A549 (cell line): ENCODE data around the gene ANKZF1.

ENCODE experiments used
- CTCF ChIP-seq: fragments of >200 bp; sonication (Bioruptor Twin); formaldehyde crosslinking; IDR thresholded peaks from 3 replicates; pipeline ENCODE4 v1.5.1; 2016
- EHMT2 ChIP-seq: fragments of 200-600 bp; sonication (generic); IDR thresholded peaks from 2 replicates; pipeline ENCODE4 v1.6.1; 2016; ENCODE audit warnings: antibody characterized with exemption, low read depth, mild to moderate bottlenecking, moderate library complexity
- POLR2A ChIP-seq: IDR thresholded peaks from 2 replicates; pipeline ENCODE4 v1.6.1; 2012; ENCODE audit warnings: mild to moderate bottlenecking, low read length
- RAD21 ChIP-seq, 2 experiments: fragments of >200 bp in 1 of 2; sonication (Bioruptor Twin) in 1 of 2; formaldehyde crosslinking in 1 of 2; IDR thresholded peaks in 1 of 2; conservative IDR thresholded peaks in 1 of 2; 2 replicates in 1 of 2; 3 replicates in 1 of 2; pipeline ENCODE4 v1.6.1; 2012 to 2018; ENCODE audit warnings: inconsistent platforms in 1 of 2
- TF ChIP-seq, protein P1 (sequence below): fragments of 450-650 bp; IDR thresholded peaks from 2 replicates; pipeline ENCODE4 v1.6.1; 2014; ENCODE audit warnings: antibody characterized with exemption
- TF ChIP-seq, protein P2 (sequence below): fragments of 150-350 bp; IDR thresholded peaks from 2 replicates; pipeline ENCODE4 v1.6.1; 2014; ENCODE audit warnings: low read depth, mild to moderate bottlenecking, low read length

DNA sequence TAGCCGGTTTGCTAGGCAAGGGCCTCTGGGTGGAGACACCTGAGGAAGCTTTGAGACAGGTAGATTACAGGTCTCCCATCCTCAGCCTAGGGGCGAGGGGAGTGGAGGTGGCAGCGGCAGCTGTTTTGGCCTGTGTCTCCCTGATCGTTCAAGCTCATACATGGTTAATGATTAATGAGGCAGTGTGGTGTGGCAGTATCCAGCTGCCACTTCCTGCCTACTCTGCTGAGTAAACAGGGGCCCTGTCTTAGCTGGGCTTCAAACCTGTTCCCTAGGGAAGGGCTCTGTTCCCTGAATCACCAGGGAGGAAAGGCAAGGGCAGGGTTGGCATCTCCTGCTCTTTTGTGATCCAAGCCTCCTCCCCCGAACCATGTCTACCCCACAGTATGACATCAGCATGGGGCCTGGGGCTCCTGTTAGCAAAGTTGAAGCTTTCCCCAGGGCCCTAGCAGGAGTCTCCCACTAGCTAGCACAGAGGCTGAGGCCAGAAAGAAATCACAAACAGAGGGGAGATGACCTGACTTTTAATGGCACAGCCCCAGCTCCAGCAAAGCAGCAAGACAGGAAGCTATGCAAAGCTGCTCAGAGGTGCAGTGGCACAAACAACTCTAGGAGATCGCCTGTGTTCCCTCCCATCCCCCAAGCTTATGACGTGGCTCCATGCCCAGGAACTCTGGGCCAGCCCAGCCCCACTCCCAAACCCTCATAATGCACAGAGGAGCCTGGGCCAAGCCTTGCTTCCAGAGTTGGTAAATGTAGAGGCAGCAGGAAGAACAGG, 19.8 kb downstream of the ANKZF1 start:
- TF ChIP-seq POLR2A = no peak
- TF ChIP-seq CTCF = no peak
- TF ChIP-seq EHMT2 = no peak
- TF ChIP-seq, protein P1, sequence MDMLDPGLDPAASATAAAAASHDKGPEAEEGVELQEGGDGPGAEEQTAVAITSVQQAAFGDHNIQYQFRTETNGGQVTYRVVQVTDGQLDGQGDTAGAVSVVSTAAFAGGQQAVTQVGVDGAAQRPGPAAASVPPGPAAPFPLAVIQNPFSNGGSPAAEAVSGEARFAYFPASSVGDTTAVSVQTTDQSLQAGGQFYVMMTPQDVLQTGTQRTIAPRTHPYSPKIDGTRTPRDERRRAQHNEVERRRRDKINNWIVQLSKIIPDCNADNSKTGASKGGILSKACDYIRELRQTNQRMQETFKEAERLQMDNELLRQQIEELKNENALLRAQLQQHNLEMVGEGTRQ = no peak
- TF ChIP-seq, protein P2, sequence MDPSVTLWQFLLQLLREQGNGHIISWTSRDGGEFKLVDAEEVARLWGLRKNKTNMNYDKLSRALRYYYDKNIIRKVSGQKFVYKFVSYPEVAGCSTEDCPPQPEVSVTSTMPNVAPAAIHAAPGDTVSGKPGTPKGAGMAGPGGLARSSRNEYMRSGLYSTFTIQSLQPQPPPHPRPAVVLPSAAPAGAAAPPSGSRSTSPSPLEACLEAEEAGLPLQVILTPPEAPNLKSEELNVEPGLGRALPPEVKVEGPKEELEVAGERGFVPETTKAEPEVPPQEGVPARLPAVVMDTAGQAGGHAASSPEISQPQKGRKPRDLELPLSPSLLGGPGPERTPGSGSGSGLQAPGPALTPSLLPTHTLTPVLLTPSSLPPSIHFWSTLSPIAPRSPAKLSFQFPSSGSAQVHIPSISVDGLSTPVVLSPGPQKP = no peak
- peak in 1 of 2 experiments; percentile 27; a peak in 2 of 5 replicates for TF ChIP-seq RAD21 (conservative IDR thresholded peaks at IDR 0.05 in 1 of 2, IDR thresholded peaks at IDR 0.05 in 1 of 2)
